RWPE1 (cell line): ENCODE data around the gene ABCB9.

Experiments
- CTCF ChIA-PET: fragments of 350-600 bp; sonication (Branson Sonifier 250); formaldehyde crosslinking; extraction: SDS; loops from one replicate; lab custom pipeline; 2021; lab: Yijun Ruan, JAX
- POLR2A ChIA-PET: fragments of 400-600 bp; formaldehyde crosslinking; extraction: SDS; loops from one replicate; lab custom pipeline; 2020; ENCODE audit warnings: antibody characterized with exemption; ENCODE audit not compliant: low non-redundant PET; lab: Yijun Ruan, JAX
- DNase-seq: peaks from one replicate; pipeline ENCODE4 v3.0.0; 2012; ENCODE audit warnings: low spot score
- H3K27ac ChIP-seq: fragments of 450-650 bp; 2 replicates; pipeline ENCODE4 v1.5.1; 2017
- CTCF ChIP-seq: fragments of 450-650 bp; conservative IDR thresholded peaks from 2 replicates; pipeline ENCODE4 v1.5.1; 2017; ENCODE audit warnings: low read depth, mild to moderate bottlenecking

Gene ABCB9

GRCh38 chr12:122935318-122935717 is 30.9 kb downstream of the ABCB9 start:
- no peak for DNase-seq
- H3K27ac ChIP-seq: peak overlapping the region; percentile 17
- ChIA-PET POLR2A (no interaction called here), CTCF (interaction anchor here (0.7 kb wide), 1 partner anchor 11 kb away, joined by 4 read pairs; no protein-coding TSS in a partner anchor)
- no peak for TF ChIP-seq CTCF

GRCh38 chr12:122934722-122935121 is 31.5 kb downstream of the ABCB9 start:
- H3K27ac ChIP-seq: peak overlapping the region; percentile 17; the same call in 1 of the 2 replicates
- no peak for TF ChIP-seq CTCF
- DNase-seq: no peak
- POLR2A ChIA-PET: no interaction called here
- CTCF ChIA-PET: no interaction called here

- ChIA-PET POLR2A (no interaction called here), CTCF (interaction anchor here (0.6 kb wide), 1 partner anchor 72 kb away, joined by 7 read pairs; no protein-coding TSS in a partner anchor)
- no peak for TF ChIP-seq CTCF
- 0 out of 2 replicates have a peak overlapping the region, but pooled peaks have one; percentile 6 for H3K27ac ChIP-seq
- no peak for DNase-seq
Observed at GRCh38 chr12:122932207-122932606, 34.1 kb downstream of the ABCB9 start.

GRCh38 chr12:122929812-122930211 is 36.5 kb downstream of the ABCB9 start:
- H3K27ac ChIP-seq: peak overlapping the region; percentile 26; the same call in 1 of the 2 replicates
- CTCF ChIA-PET: no interaction called here
- DNase-seq: no peak
- POLR2A ChIA-PET: no interaction called here
- no peak for TF ChIP-seq CTCF

- DNase-seq: no peak
- ChIA-PET CTCF (no interaction called here), POLR2A (no interaction called here)
- TF ChIP-seq CTCF: no peak
- H3K27ac ChIP-seq: peak overlapping the region; percentile 26; the same call in 1 of the 2 replicates
Observed at GRCh38 chr12:122929148-122929538, 37.1 kb downstream of the ABCB9 start.

GRCh38 chr12:122928404-122929147 is 37.7 kb downstream of the ABCB9 start:
- CTCF ChIA-PET: interaction anchor here (0.6 kb wide), 1 partner anchor 901 kb away, joined by 5 read pairs; no protein-coding TSS in a partner anchor
- TF ChIP-seq CTCF: no peak
- POLR2A ChIA-PET: no interaction called here
- no peak overlapping the region for H3K27ac ChIP-seq
- DNase-seq: no peak
